Activated CD8-positive, alpha-beta T cell treated with anti-CD3 and anti-CD28 coated beads for 36 hours (primary cell): ENCODE data around the gene BOK. TPM values are rescaled to one million over a fixed set of nuclear protein-coding genes. Genes with fewer than 3 reads are reported as not detected.

Source experiments
- ATAC-seq: fragments of 200-7000 bp; cut with Tn5 transposase; one replicate; pipeline ENCODE4 v1.10.0; 2021; ENCODE audit warnings: mild to moderate bottlenecking, moderate library complexity
- CTCF ChIA-PET: fragments of 350-600 bp; sonication (Branson Sonifier 250); formaldehyde crosslinking; loops from one replicate; lab custom pipeline; 2021; ENCODE audit warnings: antibody characterized with exemption; lab: Charles Lee
- POLR2A ChIA-PET: fragments of 350-600 bp; sonication (Branson Sonifier 250); formaldehyde crosslinking; loops from one replicate; lab custom pipeline; 2021; ENCODE audit warnings: antibody characterized with exemption; lab: Charles Lee
- DNase-seq: peaks from one replicate; pipeline ENCODE4 v3.0.0-alpha.2; 2020
- H3K27ac Mint-ChIP-seq: one replicate; pipeline ENCODE4 v1.8.0; 2021; ENCODE audit warnings: mild to moderate bottlenecking, mixed read lengths
- H3K27me3 Mint-ChIP-seq: one replicate; pipeline ENCODE4 v1.8.0; 2021; ENCODE audit warnings: mixed read lengths
- H3K36me3 Mint-ChIP-seq: one replicate; pipeline ENCODE4 v1.8.0; 2021; ENCODE audit warnings: low read depth, mixed read lengths
- H3K4me1 Mint-ChIP-seq: one replicate; pipeline ENCODE4 v1.8.0; 2021; ENCODE audit warnings: low read depth, mixed read lengths
- H3K4me3 Mint-ChIP-seq: one replicate; pipeline ENCODE4 v1.8.0; 2021; ENCODE audit warnings: mild to moderate bottlenecking, moderate library complexity, mixed read lengths
- H3K9me3 Mint-ChIP-seq: one replicate; pipeline ENCODE4 v1.8.0; 2021; ENCODE audit warnings: mixed read lengths
- CTCF ChIP-seq: fragments of 200-600 bp; IDR thresholded peaks from one replicate; pipeline ENCODE4 v1.8.0; 2022; ENCODE audit warnings: antibody characterized with exemption, mild to moderate bottlenecking
- intact Hi-C: fragments of 100-400 bp; cut with micrococcal nuclease; formaldehyde crosslinking; loops from one replicate; pipeline ENCODE4 v1.10.0; 2022
- total RNA-seq, 2 experiments: library from RNA; stranded (reverse); gene quantifications; one replicate each; pipeline ENCODE4 v1.2.3, GENCODE V29; 2021

BOK gene
- total RNA-seq, 2 experiments from 2014 or later = 0.16 to 0.22 TPM

- H3K27me3 Mint-ChIP-seq = no peaks in the 10 kb centered on the region
- ChIA-PET CTCF (interaction anchor here (1.2 to 1.3 kb wide), 2 partner anchors 13 to 103 kb away, joined by 5 to 6 read pairs; partner anchors contain the start of gene STK25), POLR2A (no interaction called here)
- peak overlapping the region; percentile 50 for H3K4me3 Mint-ChIP-seq
- peaks cover 25% of the 10 kb centered on the region for H3K4me1 Mint-ChIP-seq
- no peak overlapping the region for H3K27ac Mint-ChIP-seq
- TF ChIP-seq CTCF = no peak
- peaks cover 11% of the 10 kb centered on the region for H3K36me3 Mint-ChIP-seq
- DNase-seq = no peak
- intact Hi-C loops = no loop called here
- no peak for ATAC-seq
- no peaks in the 10 kb centered on the region for H3K9me3 Mint-ChIP-seq
Measured at GRCh38 chr2:241611062-241611461, 52.5 kb downstream of the BOK start.

GRCh38 chr2:241612156-241613016 is 53.8 kb downstream of the BOK start:
- no peak for TF ChIP-seq CTCF
- DNase-seq = no peak
- intact Hi-C loops = no loop called here
- ChIA-PET CTCF (no interaction called here), POLR2A (interaction anchor here (0.6 to 1.1 kb wide), 2 partner anchors 21 to 415 kb away, joined by 4 read pairs; no protein-coding TSS in a partner anchor)
- Mint-ChIP-seq H3K27me3 (no peaks in the 10 kb centered on the region), H3K4me1 (peaks cover 32% of the 10 kb centered on the region), H3K9me3 (no peaks in the 10 kb centered on the region), H3K36me3 (peaks cover 15% of the 10 kb centered on the region), H3K4me3 (no peak overlapping the region), H3K27ac (no peak overlapping the region)
- no peak for ATAC-seq

GRCh38 chr2:241613017-241613780 is 54.7 kb downstream of the BOK start:
- H3K27me3 Mint-ChIP-seq = no peaks in the 10 kb centered on the region
- H3K9me3 Mint-ChIP-seq = no peaks in the 10 kb centered on the region
- no peak overlapping the region for H3K27ac Mint-ChIP-seq
- intact Hi-C loops = no loop called here
- no peak for DNase-seq
- H3K36me3 Mint-ChIP-seq = peaks cover 18% of the 10 kb centered on the region
- POLR2A ChIA-PET = interaction anchor here (0.6 to 1.1 kb wide), 2 partner anchors 21 to 416 kb away, joined by 4 read pairs; no protein-coding TSS in a partner anchor
- CTCF ChIA-PET = no interaction called here
- no peak for ATAC-seq
- TF ChIP-seq CTCF = no peak
- peaks cover 39% of the 10 kb centered on the region for H3K4me1 Mint-ChIP-seq
- H3K4me3 Mint-ChIP-seq = no peak overlapping the region

- Mint-ChIP-seq H3K36me3 (peaks cover 27% of the 10 kb centered on the region), H3K9me3 (peaks cover 3% of the 10 kb centered on the region), H3K4me1 (peaks cover 40% of the 10 kb centered on the region), H3K27ac (no peak overlapping the region), H3K4me3 (no peak overlapping the region), H3K27me3 (no peaks in the 10 kb centered on the region)
- ChIA-PET POLR2A (no interaction called here), CTCF (no interaction called here)
- DNase-seq = no peak
- intact Hi-C loops = no loop called here
- no peak for ATAC-seq
- no peak for TF ChIP-seq CTCF
Measured at GRCh38 chr2:241615041-241615440, 56.5 kb downstream of the BOK start.
